SK-N-MC (cell line): ENCODE data around the gene MRPL10.

Experiments
- EZH2 ChIP-seq: fragments of 200-600 bp; sonication (generic); IDR thresholded peaks from one replicate; pipeline ENCODE4 v1.6.1; 2017; ENCODE audit warnings: antibody characterized with exemption
- FOXP2 ChIP-seq: optimal IDR thresholded peaks from 2 replicates; pipeline ENCODE3; 2011; ENCODE audit warnings: mild to moderate bottlenecking, moderate library complexity; ENCODE audit not compliant: insufficient read depth; ENCODE audit errors: extremely low read length, control extremely low read depth
- POLR2AphosphoS5 ChIP-seq: IDR thresholded peaks from 2 replicates; pipeline ENCODE4 v1.6.1; 2012; ENCODE audit warnings: mild to moderate bottlenecking, low read depth, low read length, borderline replicate concordance

DNA sequence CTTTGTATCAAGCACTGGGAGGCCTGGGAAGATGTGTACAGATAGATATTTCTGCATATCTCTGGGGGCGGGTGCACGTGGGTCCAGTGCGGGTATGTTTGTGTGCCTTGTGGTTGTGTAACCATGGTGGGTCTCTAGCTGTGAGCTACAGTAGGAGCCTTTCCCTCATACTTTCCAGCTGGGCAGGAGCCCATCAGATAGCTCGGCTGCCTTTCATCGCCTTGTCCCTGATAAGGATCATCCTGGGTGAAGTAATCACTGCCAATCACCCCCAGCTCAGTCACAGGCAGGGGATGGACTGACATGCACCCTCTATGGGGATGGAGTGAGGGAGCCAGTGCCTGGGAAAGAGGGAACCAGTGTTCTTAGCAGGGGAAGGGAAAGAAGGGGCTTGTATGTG is 12.9 kb upstream of the MRPL10 start:
- no peak for TF ChIP-seq POLR2AphosphoS5
- TF ChIP-seq EZH2: no peak
- no peak for TF ChIP-seq FOXP2
